NCI-H1436 treated with DMSO at 0.1 percent for 48 hours (cell line): ENCODE measurements around the gene CNTNAP4.

Experiments used
- DNase-seq: peaks from one replicate; lab custom pipeline; 2025; lab: John Stamatoyannopoulos, UW

The CNTNAP4 gene

DNA sequence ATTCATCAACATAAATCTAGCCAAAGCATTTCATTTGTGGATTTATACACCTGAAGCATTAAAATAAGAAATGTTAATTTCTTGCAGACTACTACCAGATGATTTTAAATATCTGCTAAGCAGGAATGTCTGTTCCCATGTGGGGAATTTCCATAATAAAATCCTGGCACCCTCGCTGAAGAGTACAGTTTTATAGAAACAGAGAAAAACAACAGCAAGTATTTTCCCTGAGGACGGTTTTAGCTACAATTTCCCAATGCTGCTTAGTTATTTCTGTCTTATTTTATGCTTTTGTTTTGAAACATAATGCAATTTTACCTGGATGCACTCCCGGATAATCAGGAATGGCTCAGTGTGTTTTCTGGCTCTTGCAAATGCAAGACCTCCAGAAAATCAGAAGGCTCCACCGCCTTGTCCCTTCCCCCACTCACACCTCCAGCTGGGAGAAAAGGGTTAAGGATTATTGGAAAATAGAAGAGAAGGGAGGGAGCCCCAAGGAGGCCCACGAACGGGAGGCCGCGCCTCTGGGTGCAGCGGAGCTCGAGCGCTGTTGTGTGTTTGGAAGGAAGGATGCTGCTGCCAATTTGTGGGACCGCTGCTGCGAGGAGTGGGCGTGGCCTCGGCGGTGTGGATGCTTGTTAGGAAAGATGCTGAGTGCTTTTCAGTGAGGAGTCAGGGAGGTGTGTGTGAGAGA is at the start of gene CNTNAP4:
TSS of gene CNTNAP4 (plus strand) at position 657 of the 694 bp plus-strand sequence. CDS start 262 bp downstream, outside the sequence.
- DNase-seq = no peak

DNA sequence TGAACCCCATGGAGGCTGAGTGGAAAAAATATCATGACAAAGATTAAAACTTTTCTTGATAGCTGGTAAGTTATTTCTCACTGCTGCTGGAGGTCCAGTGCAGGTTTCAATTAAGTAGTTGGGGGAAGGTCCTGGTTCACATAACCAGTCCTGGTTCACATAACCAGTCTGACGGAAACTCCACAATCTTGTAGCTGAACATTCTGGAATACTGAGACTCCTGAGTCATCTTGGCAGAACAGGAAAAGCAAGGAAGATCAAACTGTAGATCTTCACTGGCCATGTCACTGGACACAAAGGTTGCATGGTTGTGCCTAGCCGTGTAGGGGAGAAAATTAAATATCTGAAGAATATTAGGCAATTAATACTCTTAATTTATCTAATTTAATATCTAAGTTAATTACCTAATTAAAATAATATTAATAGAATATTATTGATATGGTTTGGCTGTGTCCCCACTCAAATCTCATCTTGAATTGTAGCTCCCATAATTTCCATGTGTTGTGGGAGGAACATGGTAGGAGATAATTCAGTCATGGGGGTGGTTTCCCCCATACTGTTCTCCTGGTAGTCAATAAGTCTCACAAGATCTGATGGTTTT is 48.6 kb upstream of the CNTNAP4 start:
- no peak for DNase-seq

DNA sequence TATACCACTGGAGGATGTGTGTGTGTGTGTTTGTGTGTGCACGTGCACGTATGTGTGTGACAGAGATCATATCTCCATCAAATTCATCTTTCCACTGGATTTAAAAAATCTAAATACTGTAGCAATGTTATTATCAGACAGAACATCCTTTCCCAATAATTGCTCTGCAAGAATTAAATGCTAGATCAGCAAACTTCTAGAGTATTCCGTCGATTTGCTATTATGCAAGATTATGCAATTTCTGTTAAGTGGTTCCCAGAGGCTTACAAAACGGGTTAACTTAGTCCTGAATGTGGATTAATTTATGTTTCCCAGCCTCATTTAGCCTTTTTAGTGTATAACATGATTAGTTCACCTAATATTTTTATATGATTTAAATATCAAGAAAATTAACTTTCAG is 44.5 kb upstream of the CNTNAP4 start:
- DNase-seq = no peak

DNA sequence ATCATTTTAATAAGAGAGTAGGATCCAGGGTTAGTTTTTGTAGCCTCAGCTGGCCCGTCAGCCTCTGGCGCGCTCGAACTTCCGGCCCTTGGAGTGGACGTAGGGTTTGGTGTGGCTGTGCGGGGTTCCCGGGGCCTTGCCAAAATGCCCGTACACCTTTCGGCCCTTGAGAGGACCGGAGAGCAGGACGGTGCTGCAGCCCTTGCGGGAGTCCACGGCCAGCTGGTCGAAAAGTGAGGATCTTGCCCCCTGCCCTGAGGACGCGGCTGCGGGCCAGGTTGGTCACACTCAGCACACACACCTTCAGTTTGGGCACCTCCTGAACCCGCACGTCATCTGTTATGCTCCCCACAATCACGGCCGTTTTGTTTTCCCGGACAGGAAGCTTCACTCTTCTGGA is 42.2 kb upstream of the CNTNAP4 start:
- no peak for DNase-seq

DNA sequence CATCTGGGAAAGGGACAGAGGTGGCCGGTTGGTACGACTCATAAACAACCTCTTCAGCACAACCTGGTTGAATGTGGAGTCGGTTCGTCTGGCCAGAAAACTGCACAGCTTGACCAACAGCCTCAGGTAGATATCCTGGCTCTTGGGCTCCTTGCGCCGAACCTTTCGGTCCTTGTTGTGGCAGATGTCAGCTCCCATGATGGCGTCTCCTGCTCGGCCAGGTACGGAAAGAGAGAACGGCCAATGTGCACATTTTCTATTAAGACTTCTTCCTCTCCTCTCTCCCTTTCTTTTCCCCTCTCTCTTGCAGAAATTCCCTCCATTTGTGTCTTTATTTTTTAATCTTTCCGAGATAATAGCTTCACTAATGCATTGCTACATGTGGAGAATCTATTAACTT is 41.8 kb upstream of the CNTNAP4 start:
- DNase-seq = no peak

DNA sequence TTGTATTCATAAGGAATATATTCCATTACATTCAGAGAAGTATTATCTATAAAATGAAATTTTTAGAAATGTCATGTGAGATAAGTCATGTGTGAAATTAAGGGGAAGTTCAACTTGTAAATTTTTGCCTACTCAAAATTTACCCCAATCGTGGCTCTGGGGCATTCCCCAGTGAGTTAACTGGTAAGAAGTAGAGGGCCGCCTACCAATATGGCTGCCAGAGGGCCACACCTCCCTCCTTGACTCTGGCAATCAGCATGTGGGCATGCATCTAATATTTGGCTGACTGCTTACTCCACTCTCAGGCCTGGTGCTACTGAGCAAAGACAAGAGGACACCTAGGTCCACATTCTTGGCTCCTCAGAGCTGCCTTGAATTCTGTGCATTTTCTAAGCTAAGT is 39.7 kb upstream of the CNTNAP4 start:
- no peak for DNase-seq

DNA sequence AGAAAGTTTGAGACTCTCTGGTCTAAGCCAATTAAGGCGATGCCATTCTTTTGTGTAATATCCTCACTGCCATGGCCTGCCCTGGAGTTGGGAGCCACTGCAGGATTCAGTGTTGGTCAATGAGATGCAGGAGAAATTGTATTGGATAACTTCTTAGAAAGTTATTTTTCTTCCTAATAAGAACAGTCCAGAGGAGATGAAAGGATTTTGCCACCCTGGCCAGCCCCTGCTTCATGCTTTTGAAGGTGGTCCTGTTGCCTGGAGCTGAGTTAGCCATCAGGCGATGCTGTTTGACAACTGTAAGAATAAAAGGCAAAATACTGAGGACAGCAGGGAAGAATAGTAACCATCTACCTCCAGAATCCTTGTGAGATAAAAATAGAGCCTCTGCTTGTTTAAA is 35.4 kb upstream of the CNTNAP4 start:
- DNase-seq = no peak

DNA sequence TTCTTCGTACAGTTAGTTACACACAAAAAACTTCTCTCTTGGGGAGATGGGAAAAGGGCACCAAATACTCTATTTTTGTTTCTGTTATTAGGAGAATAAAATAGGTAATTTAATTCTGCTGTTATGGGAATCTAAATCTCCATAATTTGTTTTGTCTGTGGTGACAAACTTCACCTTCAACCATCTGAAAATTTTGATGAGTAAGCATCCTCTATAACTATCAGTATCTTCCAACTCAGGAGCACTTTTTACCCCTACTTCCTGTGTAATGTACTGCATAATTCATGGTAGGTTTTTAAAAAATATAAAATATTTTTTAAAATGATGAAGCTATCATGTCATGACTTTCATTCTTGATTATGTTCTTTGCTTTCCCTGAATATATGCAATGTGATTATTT is 33.6 kb upstream of the CNTNAP4 start:
- DNase-seq = no peak

DNA sequence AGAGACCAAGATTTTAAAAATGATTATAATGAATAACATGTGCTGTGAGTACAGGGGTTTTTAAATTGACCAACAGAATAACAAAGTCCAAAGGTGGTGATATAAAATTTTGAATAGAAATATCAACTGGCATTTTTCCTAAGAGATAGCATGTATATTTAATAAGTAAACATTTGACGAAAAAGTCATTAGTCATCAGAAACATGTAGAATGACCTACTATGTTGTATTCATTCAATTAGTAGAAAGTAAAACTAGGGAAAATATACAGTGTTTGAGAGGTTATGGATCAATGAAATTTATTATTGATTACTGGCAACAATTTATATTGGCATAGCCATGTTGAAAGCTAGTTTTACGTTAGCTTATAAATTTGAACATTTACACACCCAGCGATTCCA is 30.6 kb upstream of the CNTNAP4 start:
- DNase-seq = no peak

DNA sequence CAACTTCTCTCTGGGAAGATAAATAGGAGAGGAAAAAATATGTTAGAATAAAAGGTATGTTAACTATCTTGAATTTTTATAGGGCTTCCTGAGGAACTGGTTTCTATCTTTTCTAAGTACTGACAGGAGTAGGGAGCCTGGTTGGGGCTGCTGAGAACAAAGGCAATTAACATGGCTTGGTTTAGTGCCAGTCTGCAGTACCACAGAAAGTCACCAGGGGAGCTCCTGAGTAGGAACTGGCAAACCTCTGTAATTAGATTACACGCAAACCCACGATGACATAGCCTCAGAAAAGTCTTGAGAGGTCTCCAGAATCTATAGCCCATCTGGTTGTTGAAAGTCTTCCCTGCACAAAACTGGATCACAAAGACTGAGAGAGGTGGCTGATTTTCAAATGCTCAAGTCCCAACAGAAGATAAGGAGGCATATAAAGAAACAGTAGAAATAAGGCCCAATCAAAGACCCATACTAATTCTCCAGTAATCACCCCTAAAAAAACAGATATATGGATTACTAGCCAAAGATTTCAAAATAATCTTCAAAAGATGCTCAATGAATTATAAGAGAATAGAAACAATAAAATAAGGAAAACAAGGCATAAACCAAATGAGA is 11.7 kb upstream of the CNTNAP4 start:
- DNase-seq = no peak

DNA sequence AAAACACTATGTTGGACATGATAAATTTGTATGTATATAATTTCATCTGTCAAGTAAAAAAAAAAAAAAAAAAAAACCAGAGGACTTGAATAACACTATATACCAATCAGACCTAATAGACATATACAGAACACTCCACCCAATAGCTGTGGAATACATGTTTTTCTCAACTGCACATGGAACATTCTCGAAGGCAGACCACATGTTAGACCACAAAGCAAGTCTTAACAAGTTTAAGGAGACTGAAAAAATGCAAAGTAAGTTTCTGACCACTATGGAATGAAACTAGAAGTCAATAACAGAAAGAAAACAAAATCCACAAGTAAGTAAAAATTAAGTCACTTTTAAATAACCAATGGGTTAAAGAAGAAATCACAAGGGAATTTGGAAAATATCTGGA is 8.4 kb upstream of the CNTNAP4 start:
- no peak for DNase-seq

DNA sequence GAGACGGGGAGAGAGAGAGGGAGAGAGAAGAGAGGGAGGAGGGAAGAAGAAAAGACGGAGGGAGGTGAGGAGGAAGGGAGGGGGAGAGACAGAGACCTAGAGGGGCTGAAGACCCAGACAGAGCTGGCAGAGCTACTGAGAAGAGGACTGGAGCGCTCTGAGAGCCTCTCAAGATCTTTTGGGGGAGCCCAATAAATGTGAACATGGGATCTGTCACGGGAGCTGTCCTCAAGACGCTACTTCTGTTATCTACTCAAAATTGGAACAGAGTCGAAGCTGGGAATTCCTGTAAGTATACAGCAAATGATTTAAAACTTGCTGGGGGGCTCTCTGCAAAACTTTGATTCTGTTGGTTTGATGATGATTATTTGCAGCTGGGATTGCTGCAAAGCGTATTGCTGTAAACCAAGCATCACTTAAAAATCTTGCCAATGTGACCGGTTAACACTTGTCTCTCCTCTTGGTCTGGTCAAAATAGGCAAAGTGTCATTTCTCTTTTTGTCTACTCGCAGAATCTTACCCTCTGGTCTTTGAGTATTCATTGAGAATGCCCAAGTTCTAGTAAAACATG is 344 bp downstream of the CNTNAP4 start:
- DNase-seq = no peak

DNA sequence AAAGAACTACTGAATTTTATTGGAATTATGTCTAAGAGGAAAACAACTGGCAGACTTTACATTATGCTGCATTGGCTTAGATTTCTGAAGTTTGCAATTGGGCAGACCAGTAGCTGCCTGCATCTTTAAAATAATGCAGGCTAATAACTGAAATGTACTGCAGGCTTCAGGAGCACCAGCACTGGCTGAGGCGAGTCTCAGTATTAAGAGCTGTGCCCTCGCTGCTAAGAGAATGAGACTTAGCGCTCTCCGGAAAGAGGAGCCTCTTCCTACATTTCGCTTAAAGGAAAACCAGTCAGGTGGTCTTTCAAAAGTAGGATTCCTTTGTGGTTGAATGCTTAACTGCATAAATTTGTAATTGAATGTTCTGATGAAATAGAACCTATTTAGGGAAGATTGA is 885 bp downstream of the CNTNAP4 start:
- no peak for DNase-seq

DNA sequence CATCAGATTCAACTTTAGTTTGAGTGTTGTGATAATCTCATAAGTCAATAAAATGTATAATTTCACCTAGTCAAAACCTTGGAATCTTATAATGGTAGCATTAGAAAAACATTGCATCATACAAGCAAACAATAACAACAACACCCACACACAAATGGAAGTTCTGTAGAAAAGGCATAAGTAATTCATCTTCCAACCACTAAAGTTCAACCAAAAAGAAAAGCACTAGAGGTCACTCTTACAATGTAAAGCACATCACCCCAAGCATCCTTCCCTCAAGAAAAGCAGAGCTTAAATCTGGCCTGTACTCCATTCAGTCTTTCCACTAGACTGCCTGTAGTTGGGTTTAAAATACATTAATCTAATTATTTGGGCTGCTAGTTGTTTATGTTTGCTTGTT is 1.8 kb downstream of the CNTNAP4 start:
- no peak for DNase-seq

DNA sequence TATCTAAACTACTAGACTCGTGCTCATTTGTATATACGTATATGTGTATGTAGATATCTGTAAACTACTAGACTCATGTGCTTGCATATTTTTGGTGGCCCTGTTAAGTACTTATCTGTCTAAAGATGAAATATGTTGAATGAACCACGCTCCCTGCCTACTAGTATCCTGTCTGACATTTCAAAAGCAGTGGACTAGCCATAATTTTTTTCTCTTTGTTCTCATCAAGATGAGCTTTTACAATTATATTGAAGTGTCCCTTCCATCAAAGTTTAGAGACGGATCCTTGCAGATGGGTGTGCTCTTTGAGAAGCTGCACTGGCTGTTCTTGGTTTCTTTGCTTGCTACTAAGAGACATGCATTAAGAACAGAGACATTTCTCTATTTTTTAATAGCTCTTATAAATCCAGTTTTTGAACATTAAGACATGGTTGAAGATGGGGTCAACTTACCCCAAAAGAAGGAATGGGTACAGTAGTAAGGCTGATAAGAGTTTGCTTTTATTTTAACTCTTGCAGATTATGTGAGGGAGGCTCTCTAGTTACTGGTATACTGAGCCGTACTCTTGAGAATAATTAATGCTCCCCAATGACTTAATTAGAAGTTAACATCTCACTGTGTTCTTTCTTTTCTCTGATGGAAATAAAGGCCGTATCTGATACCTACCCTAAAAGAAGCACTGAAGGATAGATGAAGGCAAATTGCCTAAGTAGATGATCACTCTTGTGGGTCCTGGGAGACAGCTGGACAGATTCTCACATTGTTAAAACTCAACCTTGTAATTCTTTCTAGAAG is 3.4 kb downstream of the CNTNAP4 start:
- no peak for DNase-seq

DNA sequence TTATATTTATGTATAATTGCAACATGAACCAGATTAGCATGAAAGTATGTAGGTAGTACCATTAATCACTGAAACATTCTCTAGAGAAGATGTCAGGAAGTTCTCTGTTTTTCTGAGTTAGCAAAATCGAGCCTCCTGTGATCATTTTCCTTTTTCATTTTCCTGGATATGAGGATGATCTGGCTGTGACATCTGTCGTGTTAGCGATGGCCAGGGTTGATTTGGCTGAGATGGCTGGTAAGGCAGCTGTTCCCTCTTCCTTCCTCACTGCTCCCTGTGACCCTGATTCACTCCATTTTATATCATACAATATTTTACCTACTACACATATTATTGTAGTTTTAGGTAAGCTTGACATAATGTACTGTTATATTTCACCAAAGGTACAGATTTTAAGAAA is 10.3 kb downstream of the CNTNAP4 start:
- DNase-seq = no peak

DNA sequence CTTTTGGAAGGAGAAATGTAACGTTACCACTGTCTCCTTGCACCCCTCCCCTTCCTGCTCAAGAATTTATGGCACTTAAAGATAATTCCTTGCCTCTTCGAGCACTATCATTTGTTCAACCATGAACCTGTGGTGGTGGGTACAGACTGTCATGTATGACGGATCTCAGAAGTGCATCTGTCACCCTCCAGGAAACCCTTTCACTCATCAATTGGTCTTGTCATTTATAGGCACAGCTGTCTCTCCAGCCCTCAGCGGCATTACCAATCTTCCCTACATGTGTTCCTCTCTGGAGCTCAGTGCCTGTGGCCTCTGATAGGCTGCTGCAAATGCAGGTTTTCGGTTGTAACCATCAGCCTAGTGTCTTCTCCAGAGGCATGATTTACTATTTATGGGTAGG is 15.0 kb downstream of the CNTNAP4 start:
- no peak for DNase-seq

DNA sequence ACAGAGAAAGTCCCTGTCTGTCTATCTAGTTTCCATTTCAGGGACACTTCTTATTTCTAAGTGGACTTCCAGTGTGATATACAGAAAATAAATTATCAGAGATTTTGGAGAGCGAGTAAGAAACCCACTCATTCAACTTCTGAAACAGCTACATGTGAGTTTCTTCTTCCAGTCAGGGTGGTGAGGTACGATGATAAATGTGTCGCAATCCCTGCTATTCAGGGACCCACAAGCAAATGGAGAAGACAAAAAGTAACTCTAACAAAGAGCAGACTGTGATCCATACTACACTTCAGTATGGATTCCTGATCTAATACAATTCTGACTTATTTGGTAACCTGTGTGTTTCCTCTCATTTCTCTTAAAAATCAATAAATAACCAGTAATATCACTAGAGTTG is 16.8 kb downstream of the CNTNAP4 start:
- no peak for DNase-seq

DNA sequence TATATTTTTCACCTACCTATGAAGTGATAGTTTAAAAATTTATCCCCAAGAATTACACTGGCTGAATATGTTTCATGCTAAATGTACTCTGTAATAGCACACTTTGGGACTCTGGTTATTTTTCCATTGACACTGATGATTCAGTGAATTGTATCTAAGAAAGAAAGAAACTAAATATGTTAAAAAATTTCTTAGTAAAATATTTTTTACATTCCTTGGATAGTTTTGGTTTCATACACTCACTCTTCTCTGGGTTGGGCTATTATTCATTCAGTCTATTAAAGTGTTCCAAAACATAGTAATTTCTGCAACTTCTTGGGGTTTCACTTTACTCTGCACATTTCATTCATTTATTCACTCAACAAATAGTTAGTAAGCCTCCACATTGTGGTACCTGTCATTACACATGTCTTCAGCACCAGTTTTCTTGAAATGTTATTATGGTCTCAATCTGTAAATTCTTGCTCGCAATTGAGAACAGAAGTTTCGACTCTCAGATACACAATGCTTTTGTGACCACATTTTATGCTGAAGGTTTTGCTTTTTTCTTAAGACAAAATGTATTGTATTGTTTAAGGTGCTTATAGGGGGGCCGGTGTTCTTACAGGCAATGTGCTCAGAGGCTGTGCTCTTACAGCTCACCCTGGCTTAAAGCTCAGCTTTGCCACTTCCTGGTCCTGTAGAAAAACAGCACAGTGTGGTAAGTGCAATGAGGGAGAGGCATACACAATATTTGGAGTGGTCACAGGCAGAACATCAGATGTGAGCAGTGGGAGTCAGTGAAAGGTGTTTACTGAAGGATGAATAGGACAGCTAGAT is 17.4 kb downstream of the CNTNAP4 start:
- no peak for DNase-seq

DNA sequence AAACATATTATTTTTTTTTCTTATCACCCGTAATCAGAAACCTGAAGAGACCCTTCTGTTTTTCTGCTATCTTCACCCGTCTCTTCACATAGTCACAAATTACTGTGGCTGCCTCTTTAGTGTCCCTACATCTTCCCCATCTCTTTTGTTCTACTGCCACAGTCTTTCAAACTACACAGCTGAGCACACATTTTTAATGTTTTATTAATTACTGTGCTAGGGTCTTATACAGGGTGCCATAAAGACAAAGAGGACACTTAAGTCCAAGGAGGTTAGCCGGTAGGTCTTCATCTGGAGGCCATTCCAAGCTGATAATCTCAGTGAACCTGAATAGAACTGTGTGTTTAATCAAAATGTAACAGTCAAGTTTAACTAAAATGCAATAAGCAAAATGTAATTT is 20.7 kb downstream of the CNTNAP4 start:
- DNase-seq = no peak

DNA sequence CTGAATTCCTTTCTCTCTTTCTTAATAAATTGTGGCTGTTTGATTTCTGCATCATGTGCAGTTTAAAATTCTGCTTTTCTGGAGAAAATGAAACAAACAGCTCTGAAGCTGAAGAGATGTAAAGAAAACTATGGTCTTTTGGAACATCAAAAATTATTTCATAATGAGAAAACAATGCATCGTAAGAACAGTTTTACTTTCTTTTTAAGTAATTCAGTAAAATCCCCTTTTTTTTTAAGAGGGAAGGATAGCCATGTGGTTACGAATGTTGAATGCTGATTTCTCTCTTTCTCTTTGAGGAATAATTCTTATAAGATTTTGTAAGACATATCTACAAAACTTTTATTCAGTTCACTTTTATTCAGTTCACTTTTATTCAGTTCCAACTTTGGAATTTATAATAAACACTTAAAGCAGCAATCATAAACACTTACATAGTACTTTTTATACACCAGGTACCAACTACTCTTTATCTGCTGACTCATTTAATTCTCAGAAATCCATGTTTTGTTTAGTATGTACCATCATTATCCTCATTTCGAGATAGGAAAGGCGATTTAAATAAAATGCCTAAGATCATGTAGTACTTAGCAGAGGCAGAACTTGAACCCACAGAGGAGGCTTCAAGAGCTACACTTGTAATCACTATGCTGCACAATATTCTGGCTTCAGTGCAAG is 26.6 kb downstream of the CNTNAP4 start:
- no peak for DNase-seq
